ENCODE results near the gene OVOL2.
"Not testable (repeated sequence)": the region's sequence is repeated elsewhere in the genome, so short reads cannot be mapped to it uniquely, and the experiment has no call there.

Gene OVOL2

DNA sequence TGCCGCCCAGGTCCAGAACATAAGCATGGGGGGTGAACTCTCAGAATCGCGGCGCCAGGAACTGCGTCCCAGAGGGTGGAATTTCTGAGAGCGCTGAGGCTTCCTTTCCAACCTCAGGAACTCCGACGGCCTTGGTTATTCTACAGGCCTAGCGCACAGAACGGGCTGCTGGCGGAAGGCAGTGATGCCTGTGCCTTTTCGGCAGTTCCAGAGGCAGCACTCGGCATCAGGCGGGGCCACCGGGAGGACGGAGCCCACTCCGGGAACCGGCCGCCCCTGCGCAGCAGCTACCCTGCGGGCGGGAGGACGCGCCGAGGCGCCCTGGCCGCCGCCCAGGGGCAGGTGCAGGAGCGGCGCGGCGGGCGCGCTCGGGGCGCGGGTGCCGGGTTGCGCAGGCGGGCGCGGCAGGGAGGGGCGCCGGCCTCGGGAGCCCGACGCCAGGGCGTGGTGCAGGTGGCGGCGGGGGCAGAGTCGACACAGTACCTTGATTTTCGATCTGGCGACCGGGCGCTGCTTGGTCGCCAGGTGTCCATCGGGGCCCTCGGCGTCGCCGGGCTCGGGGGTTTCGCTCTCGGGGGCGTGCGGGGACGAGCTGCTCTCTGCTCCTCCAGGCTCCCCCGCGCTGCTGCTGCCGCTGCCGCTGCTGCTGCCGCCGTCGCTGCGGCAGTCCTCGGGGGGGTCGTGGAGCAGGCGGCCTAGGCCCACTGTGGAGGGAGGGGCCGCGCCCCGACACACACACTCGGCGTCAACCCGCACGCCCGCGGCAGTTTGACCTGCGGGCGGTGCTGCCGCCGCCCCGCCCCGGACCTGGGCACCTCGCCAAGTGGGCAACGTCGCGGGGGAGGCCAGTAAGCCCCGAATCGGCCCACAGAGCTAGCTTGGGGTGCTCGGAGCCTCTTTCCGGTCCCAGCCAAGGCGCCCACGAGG is 1.3 kb downstream of the OVOL2 start:
- no peak for DNase-seq

DNA sequence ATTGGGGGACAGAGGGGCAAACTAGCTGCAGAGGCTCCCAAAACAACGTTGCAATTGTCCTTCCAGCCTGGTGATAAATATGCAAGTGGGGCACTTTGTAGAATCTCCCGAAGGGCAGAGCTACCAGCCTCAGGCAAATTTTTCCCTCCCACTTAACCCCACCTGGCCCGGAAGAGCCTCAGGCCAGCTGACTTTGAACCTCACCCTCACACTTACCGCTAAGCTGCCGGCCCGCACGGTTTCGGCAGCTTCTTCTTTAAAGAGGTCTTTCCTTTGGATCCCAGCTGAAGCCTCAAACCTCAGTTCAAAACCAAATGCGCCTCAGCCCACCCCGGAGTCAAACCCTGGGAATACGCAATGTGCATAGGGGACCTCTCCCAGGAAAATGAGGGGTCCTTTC is 2.5 kb downstream of the OVOL2 start:
- no peak for DNase-seq

DNA sequence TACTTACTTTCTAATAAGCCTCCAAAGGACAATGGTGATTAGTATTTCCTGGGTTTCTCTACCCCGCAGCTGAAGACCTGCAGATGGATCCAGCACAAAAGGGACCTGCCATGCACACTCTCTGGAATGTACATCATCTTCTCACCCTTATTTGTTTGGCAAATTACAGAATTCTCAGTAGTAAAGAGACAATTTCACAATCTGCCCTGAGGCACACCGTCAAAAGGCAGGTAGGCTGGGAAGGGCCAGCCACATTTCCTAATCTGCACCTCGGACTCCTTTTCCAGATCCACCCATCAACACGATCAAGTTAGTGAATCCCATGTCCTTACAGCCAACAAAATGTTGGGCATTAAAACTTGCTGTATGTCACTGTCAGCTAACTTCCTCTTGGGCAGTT is 4.9 kb downstream of the OVOL2 start:
- DNase-seq, result no peak

DNA sequence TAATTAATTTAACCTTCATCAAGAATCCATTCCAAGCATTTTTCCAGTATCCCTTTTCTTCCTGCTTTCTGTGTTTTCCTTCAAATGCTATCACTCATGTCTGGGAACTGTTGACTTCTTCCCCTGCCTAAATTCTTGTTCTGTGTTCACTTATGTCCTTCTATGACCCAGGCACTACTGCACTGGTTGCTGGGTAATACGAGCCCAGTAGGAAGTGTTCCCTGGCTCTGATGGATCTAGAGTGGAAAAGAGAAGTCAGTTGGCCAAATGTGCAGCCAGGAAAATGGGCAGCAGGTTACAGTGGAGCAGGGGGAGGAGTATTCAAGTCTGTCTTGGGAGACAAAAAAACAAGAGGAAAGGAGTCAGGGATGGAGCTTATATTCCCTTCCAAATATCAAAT is 7.1 kb downstream of the OVOL2 start:
- DNase-seq, result no peak

GRCh38 chr20:18048176-18048575 is 9.5 kb downstream of the OVOL2 start:
- DNase-seq, result no peak

- DNase-seq, result no peak
Observed at GRCh38 chr20:18046535-18046934, 11.2 kb downstream of the OVOL2 start.

GRCh38 chr20:18042229-18042628 is 15.5 kb downstream of the OVOL2 start:
- no peak for DNase-seq

GRCh38 chr20:18041462-18041861 is 16.3 kb downstream of the OVOL2 start:
- no peak for DNase-seq

DNA sequence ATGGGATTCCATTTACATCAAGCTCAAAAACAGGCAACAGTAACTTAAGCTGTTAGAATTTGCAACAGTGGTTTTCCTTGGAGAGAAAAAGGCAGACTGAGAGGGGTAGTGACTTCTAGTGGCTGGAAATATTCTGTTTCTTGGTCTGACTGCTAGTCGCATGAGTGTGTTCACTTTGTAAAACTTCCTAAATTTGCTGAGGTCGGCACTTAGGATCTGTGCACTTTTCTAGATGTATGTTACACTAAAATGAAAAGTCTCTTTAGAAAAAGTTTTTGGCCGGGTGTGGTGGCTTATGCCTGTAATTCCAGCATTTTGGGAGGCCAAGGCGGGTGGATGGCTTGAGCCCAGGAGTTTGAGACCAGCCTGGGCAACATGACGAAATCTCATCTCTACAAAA is 18.7 kb downstream of the OVOL2 start:
- DNase-seq, result no peak

DNA sequence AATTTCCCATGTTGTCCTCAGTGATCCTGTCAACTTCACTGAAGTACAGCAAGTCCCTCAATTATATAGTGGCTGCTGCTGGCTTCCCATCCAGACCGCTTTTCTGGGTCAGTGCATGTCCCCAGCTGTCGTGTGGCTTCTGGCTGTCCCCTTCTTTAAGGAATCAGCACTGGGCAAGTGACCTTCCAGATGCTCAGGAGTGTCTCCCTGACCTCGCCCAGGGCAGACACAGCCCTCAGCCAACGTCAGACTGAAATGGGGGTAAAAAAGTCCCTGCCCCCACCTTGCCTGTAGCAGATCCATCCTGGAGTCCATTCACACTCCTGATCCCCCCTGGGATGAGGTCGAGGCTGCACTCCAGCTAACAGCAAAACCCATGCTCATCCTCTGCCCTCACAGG is 23.7 kb downstream of the OVOL2 start:
- no peak for DNase-seq

DNA sequence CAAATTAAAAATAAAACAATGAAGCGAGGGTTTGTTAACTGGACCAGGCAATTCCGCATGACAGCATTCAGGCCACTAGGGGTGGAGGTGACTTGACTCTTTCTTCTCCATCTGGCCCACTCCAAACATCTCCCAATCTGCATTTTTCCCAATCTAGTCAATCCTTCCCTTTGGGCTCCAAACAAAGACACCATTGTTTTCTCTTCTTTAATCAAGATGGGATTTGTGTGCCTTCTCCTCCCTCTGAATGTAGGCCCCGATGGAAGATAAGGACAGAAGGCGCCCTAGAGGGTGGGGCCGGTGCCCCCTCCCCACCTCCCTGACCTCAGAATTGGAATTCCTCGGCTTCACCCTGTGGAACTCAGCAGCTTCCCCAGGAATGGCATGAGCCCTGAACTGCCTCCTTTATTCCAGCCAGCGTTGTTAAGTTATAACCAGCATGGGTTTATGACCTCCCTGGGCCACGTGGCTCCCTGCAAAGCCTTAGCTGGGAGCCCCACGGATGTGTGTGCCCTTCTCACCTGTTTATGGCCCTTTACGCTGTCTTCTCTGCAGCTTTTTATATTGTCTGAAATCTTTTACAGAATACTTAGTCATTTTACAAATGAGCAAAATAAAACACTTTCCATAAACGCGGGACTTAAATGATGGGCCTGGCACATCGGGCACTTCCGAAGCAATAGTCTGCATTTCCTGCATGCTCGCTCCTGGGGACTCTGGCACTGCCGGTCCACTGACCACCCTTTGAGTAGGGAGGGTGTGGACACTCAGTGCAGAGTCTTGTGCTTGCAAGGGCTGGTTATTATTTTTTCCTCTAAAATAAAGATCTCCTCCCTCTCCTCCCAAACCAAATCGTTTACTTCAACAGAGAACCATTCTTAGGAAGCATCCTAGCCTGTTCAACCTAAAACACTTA is 24.5 kb downstream of the OVOL2 start:
- DNase-seq, result no peak

DNA sequence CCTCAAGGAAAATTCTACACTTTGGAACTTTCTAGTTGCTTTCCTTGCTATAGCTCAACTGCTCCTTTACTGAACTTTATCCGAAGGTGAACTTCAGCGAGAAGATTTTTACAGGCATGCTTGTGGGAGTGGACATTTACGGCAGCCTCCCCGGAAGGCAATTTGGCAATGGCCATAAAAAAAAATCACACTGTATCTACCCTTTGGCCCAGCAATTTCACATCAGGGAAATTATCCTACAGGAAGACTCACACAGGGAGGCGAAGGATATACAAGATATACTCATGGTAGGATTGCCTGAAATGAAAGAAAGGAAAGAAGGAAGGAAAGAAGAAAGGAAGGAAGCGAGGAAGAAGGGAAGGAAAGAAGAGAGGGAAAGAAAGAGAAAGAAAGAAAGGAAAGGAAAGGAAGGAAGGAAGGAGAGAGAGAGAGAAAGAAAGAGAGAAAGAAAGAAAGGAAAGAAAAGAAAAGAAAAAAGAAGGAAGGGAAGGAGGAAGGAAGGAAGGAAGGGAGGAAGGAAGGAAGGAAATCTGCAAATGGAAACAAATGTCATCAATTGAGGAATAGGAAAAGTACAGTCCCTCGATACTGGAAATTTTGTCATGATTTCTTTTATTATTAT is 25.7 kb downstream of the OVOL2 start:
- DNase-seq, result no peak

DNA sequence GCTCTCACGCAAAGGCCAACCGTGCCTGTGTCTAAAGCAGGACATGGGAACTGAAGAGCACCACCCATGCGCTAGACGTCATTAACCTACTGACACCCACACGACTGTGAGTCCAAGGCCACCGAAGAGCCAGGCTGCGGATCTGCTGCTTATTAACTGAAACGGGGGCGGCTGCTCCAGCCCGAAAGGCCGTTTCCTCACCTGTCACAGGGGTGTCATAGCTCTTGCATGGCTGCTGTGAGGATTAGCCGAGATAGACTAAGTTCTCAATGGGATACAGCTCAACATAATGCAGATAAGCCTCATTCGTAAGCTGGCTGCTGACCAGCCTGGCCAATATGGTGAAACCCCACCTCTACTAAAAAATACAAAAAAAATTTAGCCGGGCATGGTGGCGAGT is 26.7 kb downstream of the OVOL2 start:
- no peak for DNase-seq

DNA sequence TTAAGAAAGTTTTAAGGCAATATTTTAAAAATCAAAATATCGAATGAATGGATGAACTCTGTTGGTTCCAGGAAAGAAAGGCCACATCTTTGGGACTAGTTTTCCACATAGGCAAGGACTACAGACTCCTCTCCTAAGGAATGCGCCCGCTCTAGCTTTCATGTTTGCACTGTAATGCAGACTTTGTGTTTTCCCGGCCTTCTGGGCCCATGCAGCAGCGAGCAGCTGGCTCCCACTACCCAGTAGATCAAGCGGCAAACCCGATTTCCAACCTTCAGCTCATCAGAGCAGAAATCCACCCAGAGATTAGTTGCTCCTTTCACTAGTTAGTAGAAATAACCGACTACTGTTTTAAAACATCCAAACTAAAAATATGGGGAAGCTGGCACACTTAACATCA is 27.7 kb downstream of the OVOL2 start:
- DNase-seq, result no peak

DNA sequence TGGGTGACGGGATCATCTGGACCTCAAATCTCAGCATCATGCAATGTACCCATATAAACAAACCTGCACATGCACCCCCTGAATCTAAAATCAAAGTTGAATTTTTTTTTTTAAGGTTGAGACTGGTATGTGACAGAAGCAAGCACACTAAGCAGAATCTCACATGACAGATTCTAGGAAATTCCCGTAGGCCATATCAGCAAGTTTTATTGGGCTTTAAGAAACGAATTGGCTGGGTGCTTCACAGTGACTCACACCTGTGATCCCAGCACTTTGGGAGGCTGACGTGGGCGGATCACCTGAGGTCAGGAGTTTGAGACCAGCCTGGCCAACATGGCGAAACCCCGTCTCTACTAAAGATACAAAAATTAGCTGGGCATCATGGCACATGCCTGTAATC is 30.7 kb downstream of the OVOL2 start:
- not testable (repeated sequence) for DNase-seq

- DNase-seq, result no peak
Observed at GRCh38 chr20:18024606-18025127, 33.0 kb downstream of the OVOL2 start.

DNA sequence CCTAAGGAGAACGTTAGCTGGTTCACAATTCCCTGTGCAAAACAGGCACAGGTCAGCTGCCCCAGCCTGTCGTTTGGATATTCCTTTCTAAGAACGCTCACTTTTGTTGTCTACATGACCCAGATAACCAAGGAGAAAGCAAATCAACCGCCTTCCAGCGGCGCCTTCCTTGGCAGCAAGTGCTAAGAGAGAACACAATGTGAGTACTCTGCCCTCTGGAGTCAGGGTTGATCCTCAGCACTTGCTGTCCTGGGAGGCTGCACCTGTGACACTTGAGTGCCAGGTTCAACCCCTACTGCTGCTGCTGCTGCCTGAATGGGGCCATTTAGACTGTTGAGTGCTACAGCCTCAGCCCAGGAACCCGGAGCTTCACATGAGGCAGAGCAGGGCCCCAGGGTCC is 36.8 kb downstream of the OVOL2 start:
- no peak for DNase-seq

DNA sequence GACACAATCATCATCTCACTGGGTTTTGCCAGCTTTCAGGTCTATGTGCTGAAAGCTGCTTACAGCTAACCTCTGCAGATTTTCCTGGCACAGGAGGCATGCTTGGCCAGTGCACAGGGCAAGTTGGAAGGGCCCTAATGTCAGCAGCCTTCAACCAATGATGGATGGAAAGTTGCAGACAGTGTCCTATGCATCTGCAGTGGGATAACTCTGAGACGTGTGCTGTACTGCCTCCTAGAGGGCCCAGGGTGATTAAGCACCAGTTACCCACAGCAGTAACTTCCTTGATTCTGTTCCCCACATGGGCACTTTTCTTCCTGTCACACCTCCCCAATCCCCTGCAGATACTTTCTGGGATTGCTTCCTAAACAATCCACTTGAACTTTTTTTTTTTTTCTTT is 38.6 kb downstream of the OVOL2 start:
- no peak for DNase-seq

- DNase-seq, result no peak
Observed at GRCh38 chr20:18018100-18018499, 39.6 kb downstream of the OVOL2 start.

DNA sequence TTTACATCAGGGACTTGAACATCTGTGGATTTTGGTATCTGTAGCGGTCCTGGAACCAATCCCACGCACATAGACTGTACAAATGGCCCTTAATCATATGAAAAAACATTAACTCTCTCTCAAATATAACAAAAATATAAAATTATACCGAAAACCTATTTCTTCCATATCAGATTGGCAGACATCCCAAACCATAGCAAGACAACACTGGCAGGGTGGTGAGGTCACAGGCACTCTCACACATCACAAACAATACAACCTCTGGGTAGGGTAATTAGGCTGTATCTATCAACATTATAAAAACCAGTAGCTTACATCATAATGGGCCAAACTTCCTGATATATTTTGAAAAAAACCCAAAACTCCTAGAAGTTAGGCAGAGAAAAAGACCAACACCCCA is 40.9 kb downstream of the OVOL2 start:
- no peak for DNase-seq

GRCh38 chr20:18014411-18014810 is 43.3 kb downstream of the OVOL2 start:
- no peak for DNase-seq

DNA sequence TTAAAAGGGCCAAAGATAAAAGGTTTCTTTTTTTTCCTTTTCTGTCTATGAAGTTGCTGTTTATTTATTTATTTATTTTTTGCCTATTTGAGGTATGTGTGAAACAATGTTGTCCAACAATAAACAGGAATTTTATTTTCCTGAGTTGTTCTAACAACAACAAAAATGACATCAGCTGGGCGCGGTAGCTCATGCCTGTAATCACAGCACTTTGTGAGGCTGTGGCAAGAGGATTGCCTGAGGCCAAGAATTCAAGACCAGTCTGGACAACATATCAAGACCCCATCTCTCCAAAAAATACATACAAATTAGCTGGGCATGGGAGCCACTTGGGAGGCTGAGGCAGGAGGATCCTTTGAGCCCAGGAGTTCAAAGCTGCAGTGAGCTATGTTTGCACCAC is 44.8 kb downstream of the OVOL2 start:
- DNase-seq, result no peak

- no peak for DNase-seq
Observed at GRCh38 chr20:18011951-18012645, 45.6 kb downstream of the OVOL2 start.
